CD14-positive monocyte (primary cell): ENCODE results near the gene HDGFL1. TPM values are rescaled to one million over a fixed set of nuclear protein-coding genes. Genes with fewer than 3 reads are reported as not detected.

Experiments used
- DNase-seq, 3 donors: peaks; one replicate each; pipeline ENCODE4 v3.0.0-alpha.2; 2011 to 2022
- H2AFZ ChIP-seq: 2 replicates; pipeline ENCODE4 v1.6.0; 2012; ENCODE audit warnings: mild to moderate bottlenecking, low read depth, low read length, inconsistent platforms; ENCODE audit not compliant: insufficient read depth, poor library complexity, severe bottlenecking
- H3K27ac ChIP-seq, 2 donors: 1 replicate in 1 of 2; 2 replicates in 1 of 2; pipeline ENCODE4 v1.5.1; 2012 to 2013; ENCODE audit warnings: low read length in 2 of 2, control low read depth in 1 of 2, inconsistent platforms in 1 of 2, low read depth in 1 of 2, mild to moderate bottlenecking in 1 of 2
- H3K27me3 ChIP-seq, 2 donors: one replicate each; pipeline versions ENCODE4 v1.6.0 to v1.6.1; 2011 to 2013; ENCODE audit warnings: low read length in 2 of 2; ENCODE audit not compliant: control insufficient read depth in 2 of 2, insufficient read depth in 2 of 2
- H3K36me3 ChIP-seq, 2 donors: replicated peaks in 1 of 2; 1 replicate in 1 of 2; 2 replicates in 1 of 2; pipeline versions ENCODE4 v1.5.1 to v1.6.1; 2012 to 2013; ENCODE audit warnings: low read length in 2 of 2, control low read depth in 1 of 2, inconsistent platforms in 1 of 2, mild to moderate bottlenecking in 1 of 2; ENCODE audit not compliant: insufficient read depth in 2 of 2, control insufficient read depth in 1 of 2
- H3K4me1 ChIP-seq, 2 donors: 1 replicate in 1 of 2; 2 replicates in 1 of 2; pipeline versions ENCODE4 v1.5.1 to v1.6.1; 2012 to 2013; ENCODE audit warnings: low read length in 2 of 2, control low read depth in 1 of 2, inconsistent platforms in 1 of 2, mild to moderate bottlenecking in 1 of 2, moderate library complexity in 1 of 2; ENCODE audit not compliant: insufficient read depth in 2 of 2, control insufficient read depth in 1 of 2
- H3K4me2 ChIP-seq: replicated peaks from 2 replicates; pipeline ENCODE3; 2012; ENCODE audit warnings: low read length, moderate library complexity, mild to moderate bottlenecking; ENCODE audit not compliant: poor library complexity, severe bottlenecking; ENCODE audit errors: extremely low read depth
- H3K4me3 ChIP-seq, 3 experiments: fragments of 200-600 bp in 1 of 3; sonication (generic) in 1 of 3; replicated peaks in 1 of 3; 1 replicate in 2 of 3; 2 replicates in 1 of 3; pipeline ENCODE4 v1.5.1; 2011 to 2013; ENCODE audit warnings: low read length in 3 of 3, mild to moderate bottlenecking in 3 of 3, control low read depth in 2 of 3, low read depth in 2 of 3, inconsistent platforms in 1 of 3, moderate library complexity in 1 of 3
- H3K79me2 ChIP-seq: 2 replicates; pipeline ENCODE4 v1.6.0; 2012; ENCODE audit warnings: mild to moderate bottlenecking, control low read depth, inconsistent platforms, low read length, moderate library complexity; ENCODE audit not compliant: insufficient read depth
- H3K9ac ChIP-seq: 2 replicates; pipeline ENCODE4 v1.6.0; 2017; ENCODE audit warnings: low read length, mild to moderate bottlenecking; ENCODE audit not compliant: insufficient read depth, poor library complexity, severe bottlenecking
- H3K9me3 ChIP-seq, 2 donors: replicated peaks in 1 of 2; 1 replicate in 1 of 2; 2 replicates in 1 of 2; pipeline versions ENCODE4 v1.5.1 to v1.6.1; 2012 to 2013; ENCODE audit warnings: low read length in 2 of 2, control low read depth in 1 of 2; ENCODE audit not compliant: control insufficient read depth in 1 of 2, insufficient read depth in 1 of 2
- H4K20me1 ChIP-seq: 2 replicates; pipeline ENCODE4 v1.6.0; 2012; ENCODE audit warnings: mild to moderate bottlenecking, low read length, control low read depth, moderate library complexity; ENCODE audit not compliant: insufficient read depth
- H3K27ac Mint-ChIP-seq, 7 donors: one replicate each; pipeline ENCODE4 v1.8.0; 2020; ENCODE audit warnings: mild to moderate bottlenecking in 7 of 7, mixed read lengths in 7 of 7, moderate library complexity in 6 of 7, inconsistent platforms in 2 of 7
- H3K27me3 Mint-ChIP-seq, 3 donors: one replicate each; pipeline ENCODE4 v1.8.0; 2021 to 2022; ENCODE audit warnings: low read depth in 3 of 3, mild to moderate bottlenecking in 3 of 3, mixed read lengths in 3 of 3, moderate library complexity in 3 of 3, inconsistent platforms in 1 of 3
- H3K36me3 Mint-ChIP-seq, 2 donors: one replicate each; pipeline ENCODE4 v1.8.0; 2020; ENCODE audit warnings: mixed read lengths in 2 of 2, inconsistent platforms in 1 of 2, mild to moderate bottlenecking in 1 of 2
- H3K4me1 Mint-ChIP-seq: one replicate; pipeline ENCODE4 v1.8.0; 2020; ENCODE audit warnings: mild to moderate bottlenecking, mixed read lengths
- H3K4me3 Mint-ChIP-seq, 2 donors: one replicate each; pipeline ENCODE4 v1.8.0; 2020; ENCODE audit warnings: mild to moderate bottlenecking in 2 of 2, mixed read lengths in 2 of 2, moderate library complexity in 1 of 2
- H3K9me3 Mint-ChIP-seq, 7 donors: one replicate each; pipeline ENCODE4 v1.8.0; 2020 to 2022; ENCODE audit warnings: mixed read lengths in 7 of 7, mild to moderate bottlenecking in 6 of 7, moderate library complexity in 6 of 7, inconsistent platforms in 2 of 7
- WGBS: methylation state at CpG from one replicate; pipeline ENCODE4 v1.1.5; 2013; ENCODE audit warnings: missing lambda C conversion rate; ENCODE audit not compliant: insufficient coverage; 5-methylcytosine and 5-hydroxymethylcytosine counted together
- intact Hi-C, 2 donors: fragments of 100-400 bp; cut with micrococcal nuclease; formaldehyde crosslinking; loops; one replicate each; pipeline versions ENCODE4 v1.15.0 to v1.15.1; 2023
- polyA plus RNA-seq, 3 donors: library from polyadenylated mRNA; depleted of rRNA in 1 of 3; unstranded in 2 of 3; stranded (reverse) in 1 of 3; fragments of 300-500 nt in 2 of 3; fragments of >200 nt in 1 of 3; fragmentation: Illumina TruSeq in 2 of 3; gene quantifications; 1 replicate in 2 of 3; 2 replicates in 1 of 3; pipeline ENCODE4 v1.2.3, GENCODE V29; 2012 to 2021
- TF ChIP-seq, protein P1 (sequence below): fragments of 200-600 bp; IDR thresholded peaks from one replicate; pipeline ENCODE4 v1.8.0; 2022; ENCODE audit warnings: antibody characterized with exemption, mild to moderate bottlenecking

The HDGFL1 gene
- polyA plus RNA-seq, 3 donors = not detected

DNA sequence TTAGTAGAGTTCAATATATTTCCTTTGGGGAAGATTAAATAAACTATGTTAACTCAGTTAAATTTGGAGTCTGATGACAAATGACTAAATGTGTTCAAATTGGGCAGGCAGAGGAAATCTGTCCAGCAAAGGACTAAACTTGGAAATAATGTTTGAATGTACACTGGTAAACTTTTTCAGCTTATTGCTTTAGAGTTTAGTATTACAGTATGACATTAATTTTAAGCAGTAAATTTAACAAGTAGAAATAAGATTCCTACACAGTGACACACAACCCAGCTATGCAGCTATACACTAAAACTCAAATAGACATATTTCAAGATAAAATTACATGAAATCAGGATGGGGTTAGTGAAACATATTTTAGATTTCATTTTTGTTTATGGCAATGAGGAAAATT lies 42.6 kb upstream of the HDGFL1 start:
- no peak overlapping the region for H3K27ac Mint-ChIP-seq
- H3K4me1 ChIP-seq = no peaks in the 10 kb centered on the region
- peaks cover 0 to 5% (median 3%) of the 10 kb centered on the region in 7 donors for H3K9me3 Mint-ChIP-seq
- H3K36me3 ChIP-seq = no peaks in the 10 kb centered on the region
- no peaks in the 10 kb centered on the region for H3K36me3 Mint-ChIP-seq
- H3K27me3 ChIP-seq = no peaks in the 10 kb centered on the region
- H4K20me1 ChIP-seq = no peaks in the 10 kb centered on the region
- H3K4me3 ChIP-seq = no peak overlapping the region
- no peak overlapping the region for H3K4me3 Mint-ChIP-seq
- no peak overlapping the region for H3K27ac ChIP-seq
- H3K4me1 Mint-ChIP-seq = no peaks in the 10 kb centered on the region
- H3K79me2 ChIP-seq = no peaks in the 10 kb centered on the region
- H3K4me2 ChIP-seq = no peak overlapping the region
- H3K27me3 Mint-ChIP-seq = peaks cover 0 to 2% (median 2%) of the 10 kb centered on the region in 3 donors
- DNase-seq = no peak
- no peak overlapping the region for H2AFZ ChIP-seq
- no peaks in the 10 kb centered on the region for H3K9me3 ChIP-seq
- TF ChIP-seq, protein P1, sequence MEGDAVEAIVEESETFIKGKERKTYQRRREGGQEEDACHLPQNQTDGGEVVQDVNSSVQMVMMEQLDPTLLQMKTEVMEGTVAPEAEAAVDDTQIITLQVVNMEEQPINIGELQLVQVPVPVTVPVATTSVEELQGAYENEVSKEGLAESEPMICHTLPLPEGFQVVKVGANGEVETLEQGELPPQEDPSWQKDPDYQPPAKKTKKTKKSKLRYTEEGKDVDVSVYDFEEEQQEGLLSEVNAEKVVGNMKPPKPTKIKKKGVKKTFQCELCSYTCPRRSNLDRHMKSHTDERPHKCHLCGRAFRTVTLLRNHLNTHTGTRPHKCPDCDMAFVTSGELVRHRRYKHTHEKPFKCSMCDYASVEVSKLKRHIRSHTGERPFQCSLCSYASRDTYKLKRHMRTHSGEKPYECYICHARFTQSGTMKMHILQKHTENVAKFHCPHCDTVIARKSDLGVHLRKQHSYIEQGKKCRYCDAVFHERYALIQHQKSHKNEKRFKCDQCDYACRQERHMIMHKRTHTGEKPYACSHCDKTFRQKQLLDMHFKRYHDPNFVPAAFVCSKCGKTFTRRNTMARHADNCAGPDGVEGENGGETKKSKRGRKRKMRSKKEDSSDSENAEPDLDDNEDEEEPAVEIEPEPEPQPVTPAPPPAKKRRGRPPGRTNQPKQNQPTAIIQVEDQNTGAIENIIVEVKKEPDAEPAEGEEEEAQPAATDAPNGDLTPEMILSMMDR = no peak
- intact Hi-C loops = no loop called here
- no peak overlapping the region for H3K9ac ChIP-seq

DNA sequence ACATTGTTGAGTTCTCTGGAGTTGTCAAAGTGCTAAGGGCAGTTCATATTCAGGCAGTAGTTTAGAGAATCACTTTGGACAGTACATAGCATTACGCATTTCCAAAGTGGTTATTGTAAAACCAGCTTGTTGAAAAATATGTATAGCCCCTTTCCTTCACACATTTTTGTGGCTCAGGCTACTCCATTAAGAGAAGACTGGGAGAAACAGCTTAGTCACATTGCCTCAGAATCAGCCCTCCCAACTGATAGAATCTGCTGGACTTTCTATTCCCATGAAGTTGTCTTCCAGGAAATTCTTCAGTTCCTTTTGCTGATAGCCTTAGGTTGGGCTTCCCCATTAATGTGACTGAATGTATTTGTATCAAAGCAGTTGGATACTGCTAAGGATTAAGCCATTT lies 39.5 kb upstream of the HDGFL1 start:
- Histone ChIP-seq H3K4me1 (no peaks in the 10 kb centered on the region), H3K27ac (no peak overlapping the region), H3K27me3 (no peaks in the 10 kb centered on the region), H3K9ac (no peak overlapping the region), H3K4me2 (no peak overlapping the region), H3K36me3 (no peaks in the 10 kb centered on the region), H4K20me1 (no peaks in the 10 kb centered on the region), H3K4me3 (no peak overlapping the region), H3K79me2 (no peaks in the 10 kb centered on the region), H2AFZ (no peak overlapping the region), H3K9me3 (no peaks in the 10 kb centered on the region)
- no peak for DNase-seq
- Mint-ChIP-seq H3K4me3 (no peak overlapping the region), H3K27ac (no peak overlapping the region), H3K9me3 (peaks cover 0 to 5% (median 2%) of the 10 kb centered on the region in 7 donors), H3K27me3 (no peaks in the 10 kb centered on the region), H3K36me3 (no peaks in the 10 kb centered on the region), H3K4me1 (no peaks in the 10 kb centered on the region)
- whole genome bisulfite sequencing = no CpG with 5 or more reads among the region's 1 CpG
- TF ChIP-seq, protein P1 = no peak
- intact Hi-C loops = no loop called here
